ENCODE results near the gene CSPG4.
A peak's percentile ranks its signal among the peaks of the same experiment; 100 is the strongest.
"Not testable (repeated sequence)": the region's sequence is repeated elsewhere in the genome, so short reads cannot be mapped to it uniquely, and the experiment has no call there.

Gene CSPG4

DNA sequence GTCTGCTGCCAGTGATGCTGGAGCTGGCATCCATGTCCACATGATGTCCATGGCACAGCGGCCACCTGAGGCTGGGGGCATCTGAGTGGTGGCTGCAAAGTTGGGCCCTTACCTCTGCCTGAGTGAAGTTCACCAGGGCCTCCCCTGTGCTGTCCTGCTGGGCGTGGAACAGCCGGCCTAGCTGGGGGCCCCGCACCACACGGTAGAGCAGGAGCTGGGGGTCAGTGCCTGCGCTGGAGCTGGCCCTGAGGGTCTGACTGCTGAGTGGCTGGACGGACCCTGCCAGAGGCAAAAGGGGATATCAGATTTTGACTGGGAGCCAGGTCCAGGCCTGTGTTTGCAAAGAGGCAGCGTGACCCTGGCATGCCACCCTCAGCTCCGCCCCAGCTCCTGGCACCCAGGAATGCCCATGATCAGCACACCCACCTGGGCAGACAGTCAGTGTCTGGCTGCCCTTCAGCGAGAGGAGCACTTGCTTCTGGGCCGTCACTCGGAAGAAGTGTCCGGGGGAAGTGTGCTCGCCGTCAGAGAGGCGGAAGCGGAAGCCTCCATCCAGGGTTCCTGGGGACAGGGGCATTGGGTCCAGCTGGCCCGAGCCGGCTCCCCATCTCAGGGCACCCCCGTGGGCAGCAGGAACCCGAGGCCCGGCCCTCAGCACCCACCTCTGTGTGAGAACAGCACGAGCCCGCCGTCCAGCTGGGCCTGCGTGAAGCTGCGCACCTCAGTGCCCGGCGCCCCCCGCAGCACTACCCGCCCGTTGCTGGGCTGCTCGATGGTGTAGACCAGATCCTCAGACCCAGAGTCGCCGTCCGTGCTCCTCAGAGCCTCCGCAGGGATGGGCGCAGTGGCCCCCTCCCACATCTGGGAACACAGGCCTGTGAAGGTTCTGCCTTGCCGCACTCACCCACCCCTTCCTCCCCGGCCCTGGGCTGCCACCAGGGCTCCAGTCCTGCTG is 30.2 kb downstream of the CSPG4 start:
- DNase-seq, result no peak
- intact Hi-C loops (cut with DNase I), result no loop called here

DNA sequence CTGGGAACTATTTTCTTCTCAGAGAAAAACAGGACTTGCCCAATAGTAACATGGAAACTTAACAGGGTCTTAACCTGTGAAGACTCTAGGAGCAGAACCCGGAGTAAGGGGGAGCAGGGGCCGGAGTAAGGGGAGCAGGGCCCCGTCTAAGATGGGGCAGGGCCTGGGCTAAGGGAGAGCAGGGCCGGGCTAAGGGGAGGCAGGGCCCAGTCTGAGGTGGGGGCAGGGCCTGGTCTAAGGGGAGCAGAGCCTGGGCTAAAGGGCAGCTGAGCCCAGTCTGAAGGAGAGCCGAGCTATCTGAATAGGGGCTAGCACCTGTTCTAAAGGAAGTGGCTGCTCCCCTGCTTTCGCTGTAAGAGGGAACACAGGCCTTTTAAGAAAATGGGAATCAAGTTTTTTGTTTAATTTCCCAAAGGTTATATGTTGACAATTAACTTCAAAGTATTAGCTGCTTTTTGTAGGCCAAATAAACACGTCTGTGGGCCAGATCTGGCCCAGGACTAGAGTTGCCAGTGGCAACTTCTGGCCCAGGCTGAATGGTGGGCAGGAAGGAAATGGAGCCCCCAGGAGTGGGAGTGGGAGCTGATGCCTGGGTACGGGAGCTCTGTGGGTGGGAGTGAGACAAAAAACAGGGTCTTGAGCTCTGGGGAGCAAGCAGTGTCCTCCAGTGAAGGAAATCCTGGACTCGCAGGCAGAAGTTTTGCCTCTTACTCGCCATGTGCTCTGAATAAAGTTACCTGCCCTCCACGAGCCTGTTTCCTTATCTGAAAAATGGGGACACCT is 32.5 kb downstream of the CSPG4 start:
- no peak for DNase-seq
- intact Hi-C loops (cut with DNase I), result no loop called here

DNA sequence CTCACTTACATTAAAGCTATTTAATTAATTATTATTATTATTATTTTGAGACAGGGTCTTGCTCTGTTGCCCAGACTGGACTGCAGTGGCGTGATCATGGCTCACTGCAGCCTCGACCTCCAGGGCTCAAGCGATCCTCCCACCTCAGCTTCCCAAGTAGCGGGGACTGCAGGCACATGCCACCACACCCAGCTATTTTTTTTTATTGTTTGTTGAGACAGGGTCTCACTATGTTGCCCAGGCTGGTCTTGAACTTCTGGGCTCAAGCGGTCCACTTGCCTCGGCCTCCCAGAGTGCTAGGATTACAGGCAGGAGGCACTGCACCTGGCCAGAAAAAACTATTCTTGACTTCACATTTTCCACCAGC is 34.3 kb downstream of the CSPG4 start:
- DNase-seq; intact Hi-C loops (cut with DNase I): not testable (repeated sequence)

DNA sequence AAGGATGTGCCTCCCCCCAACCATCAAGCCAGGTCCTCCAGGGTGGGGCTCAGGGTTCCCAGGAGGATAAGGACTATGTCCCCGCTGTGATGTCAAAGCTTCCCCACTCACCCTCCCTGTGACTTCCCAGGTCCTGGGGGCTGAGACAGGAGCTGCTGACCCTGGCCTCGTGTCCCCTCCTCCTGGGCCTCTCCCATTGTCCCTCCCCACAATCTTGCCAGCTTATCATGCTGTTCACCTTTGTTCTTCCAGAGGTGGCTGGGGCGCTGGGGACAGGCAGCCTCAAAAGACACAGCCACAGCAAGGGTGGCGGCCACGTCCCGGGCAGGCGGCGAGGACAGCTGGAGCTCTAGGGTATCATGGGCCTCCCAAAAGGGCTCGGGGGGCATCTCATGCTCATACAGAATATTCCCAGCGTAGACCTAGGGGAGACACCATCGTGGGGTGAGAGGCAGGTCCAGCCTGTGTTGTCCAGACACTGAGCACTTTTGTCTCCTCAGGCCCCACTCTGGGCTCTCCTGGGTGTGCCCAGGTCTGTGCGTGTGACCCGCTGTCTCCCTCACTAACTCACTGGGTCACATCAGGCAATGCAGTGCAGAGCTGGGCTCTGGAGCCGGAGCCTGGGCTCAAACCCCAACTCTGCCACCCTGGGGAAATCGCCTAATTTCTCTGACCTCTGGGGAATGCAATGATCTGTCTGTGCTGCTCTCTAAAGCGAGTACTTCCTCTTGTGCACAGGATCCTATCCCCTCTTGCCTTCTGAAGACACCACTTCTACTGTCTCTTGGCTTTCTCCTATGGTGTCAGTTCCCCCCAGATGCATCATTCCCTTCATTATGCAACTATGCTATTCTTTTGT is 35.0 kb downstream of the CSPG4 start:
- DNase-seq, result no peak
- intact Hi-C loops (cut with DNase I), result no loop called here

GRCh38 chr15:75676688-75677464 is 35.8 kb downstream of the CSPG4 start:
- intact Hi-C loops (cut with DNase I), result no loop called here
- DNase-seq, result no peak

GRCh38 chr15:75675579-75676404 is 36.9 kb downstream of the CSPG4 start:
- intact Hi-C loops (cut with DNase I), result no loop called here
- no peak for DNase-seq

DNA sequence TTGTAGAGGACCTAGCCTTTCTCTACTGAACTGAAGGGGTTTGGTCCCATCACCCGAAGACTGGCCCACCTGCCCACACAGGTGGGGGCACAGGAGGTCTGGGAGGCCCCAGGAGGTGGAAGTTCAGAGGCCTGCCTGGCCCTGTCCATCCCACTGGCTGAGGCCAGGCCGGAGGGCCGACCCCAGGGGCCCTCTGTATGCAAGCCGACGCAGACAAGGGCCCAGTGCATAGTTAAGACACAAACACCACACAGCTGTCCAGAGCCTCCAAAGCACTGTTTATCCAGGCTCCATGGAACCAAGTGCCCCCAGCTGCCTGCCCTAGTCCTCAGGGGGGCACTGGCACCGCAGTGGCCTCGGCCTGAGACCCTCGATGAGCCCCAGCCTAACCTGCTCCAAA is 38.3 kb downstream of the CSPG4 start:
- DNase-seq, result no peak
- intact Hi-C loops (cut with DNase I), result no loop called here

- intact Hi-C loops (cut with DNase I), result no loop called here
- peak in 1 of 42 donors; percentile 41 for DNase-seq
Observed at GRCh38 chr15:75673426-75674235, 39.0 kb downstream of the CSPG4 start.

DNA sequence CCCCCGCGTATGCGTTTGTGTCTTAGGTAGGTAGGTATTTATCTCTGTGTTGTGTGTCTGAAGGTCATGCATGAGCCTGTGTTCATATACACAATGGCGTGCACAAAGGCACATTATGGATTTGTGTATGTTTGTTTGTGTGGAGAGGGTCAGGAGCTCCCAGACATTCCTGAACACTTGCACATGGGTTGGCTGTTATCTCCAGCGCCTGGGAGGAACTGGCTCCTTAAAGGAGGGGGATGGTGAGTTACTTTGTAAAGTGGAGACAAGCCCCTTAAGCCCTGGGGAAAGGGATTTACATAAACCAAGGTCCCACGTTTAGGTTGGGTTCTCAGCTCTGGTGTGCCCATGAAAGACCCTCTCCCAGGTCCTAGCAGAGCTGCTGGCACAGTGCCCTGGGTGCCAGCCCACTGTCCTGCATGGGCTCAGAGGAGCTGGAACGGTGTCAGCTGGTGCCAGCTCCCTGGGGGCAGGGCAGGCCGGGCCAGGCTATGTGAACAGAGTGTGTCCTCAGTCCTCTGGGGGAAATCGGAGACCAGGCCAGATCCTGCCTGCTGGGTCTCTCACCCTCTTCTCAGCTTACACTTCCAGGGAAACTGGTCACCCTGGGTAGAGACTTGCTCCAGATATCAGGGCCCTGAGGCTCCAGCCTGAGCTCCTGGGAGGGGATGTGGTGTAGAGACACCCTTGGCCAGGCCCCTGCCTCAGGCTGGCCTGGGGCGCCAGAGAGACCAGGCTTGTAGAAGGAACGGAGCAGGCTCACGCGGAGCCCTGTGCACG is 39.8 kb downstream of the CSPG4 start:
- peak in 10 of 42 donors; percentile 16 to 58 (median 40) for DNase-seq
- intact Hi-C loops (cut with DNase I), result no loop called here

- DNase-seq, result no peak
- intact Hi-C loops (cut with DNase I), result no loop called here
Observed at GRCh38 chr15:75671730-75672602, 40.7 kb downstream of the CSPG4 start.

DNA sequence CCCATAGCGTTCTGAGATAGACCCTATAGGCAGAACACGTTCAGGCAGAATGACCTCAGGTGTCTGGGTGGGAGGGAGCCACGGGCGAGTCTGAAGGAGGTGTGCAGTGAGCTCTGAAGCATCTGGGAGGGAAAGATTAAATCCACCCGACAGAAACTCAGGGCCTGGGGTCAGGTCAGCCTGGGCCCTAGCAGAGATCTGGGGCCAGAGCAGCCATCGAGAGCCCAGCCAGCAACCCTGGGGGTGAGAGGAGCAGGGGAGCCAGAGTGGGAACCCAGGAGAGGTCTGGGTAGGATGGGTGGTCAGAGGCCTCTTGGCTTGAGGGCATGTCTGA is 42.8 kb downstream of the CSPG4 start:
- no peak for DNase-seq
- intact Hi-C loops (cut with DNase I), result no loop called here

DNA sequence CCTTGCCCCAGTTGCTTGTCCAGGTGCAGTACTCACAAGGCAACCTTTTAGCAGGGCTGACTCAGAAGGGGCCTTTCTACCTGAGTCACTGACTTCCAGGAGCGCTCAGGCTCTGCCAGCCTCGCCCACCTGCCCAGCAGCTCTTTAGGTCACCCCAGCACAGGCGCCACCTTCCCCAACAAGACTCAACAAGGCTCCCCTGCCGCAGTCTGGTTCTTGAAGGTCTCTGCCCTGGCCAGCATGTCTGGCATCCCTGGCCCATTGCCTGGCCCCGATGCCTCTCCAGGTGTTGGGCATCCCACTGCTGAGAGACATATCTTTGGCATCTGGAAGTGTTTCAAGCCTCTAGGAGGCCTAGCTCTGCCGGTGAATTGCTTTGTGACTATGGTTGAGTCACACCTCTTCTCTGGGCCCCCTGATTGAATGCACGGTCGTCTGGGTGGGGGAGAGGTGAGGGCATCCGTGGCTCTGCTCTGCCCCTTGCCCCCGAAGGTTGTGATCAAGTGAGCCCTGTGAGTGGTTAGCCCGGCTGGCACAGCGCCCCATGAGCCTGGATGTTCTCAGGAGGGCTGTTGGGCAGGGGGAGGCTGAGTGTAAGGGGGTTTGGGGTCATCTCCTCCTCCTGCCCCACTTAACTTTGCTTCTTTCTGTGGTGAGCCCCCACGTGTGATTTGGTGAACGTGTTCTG is 43.3 kb downstream of the CSPG4 start:
- intact Hi-C loops (cut with DNase I), result no loop called here
- DNase-seq, result no peak

DNA sequence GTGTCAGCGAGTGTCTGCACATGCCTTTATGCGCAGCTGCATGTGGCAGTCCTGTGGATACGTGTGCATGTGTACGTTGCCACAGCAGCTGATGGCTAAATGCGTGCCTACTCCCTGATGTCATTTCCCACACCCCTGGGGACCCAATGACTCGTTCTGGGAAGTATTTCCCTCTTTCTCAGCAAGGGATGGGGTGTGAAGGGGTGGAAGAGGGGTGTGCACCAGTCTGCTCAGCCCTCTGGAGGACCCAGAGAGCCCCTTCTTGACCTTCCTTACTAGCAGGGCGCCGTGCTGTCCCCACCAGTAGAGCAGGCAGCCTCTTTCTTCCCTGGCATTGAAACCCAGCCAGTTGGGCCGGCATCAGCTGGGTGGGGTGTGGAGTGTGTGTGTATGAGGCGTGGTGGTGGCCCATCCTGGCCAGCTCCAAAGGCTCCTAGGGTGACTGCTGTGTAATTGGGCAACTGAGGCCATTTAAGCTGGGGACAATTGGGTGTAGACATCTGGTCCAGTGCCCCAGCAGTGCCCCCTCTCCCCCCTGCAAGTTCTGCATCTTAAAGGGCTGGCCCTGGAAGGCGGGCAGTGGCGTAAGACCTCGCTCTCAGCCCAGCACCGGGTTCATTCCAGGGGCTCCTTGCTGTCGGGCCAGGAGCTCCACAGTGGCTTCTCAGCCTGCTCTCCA is 45.7 kb downstream of the CSPG4 start:
- intact Hi-C loops (cut with DNase I), result no loop called here
- DNase-seq, result peak in 5 of 42 donors; percentile 25 to 42 (median 33)

- intact Hi-C loops (cut with DNase I), result no loop called here
- DNase-seq, result no peak
Observed at GRCh38 chr15:75663931-75664421, 48.7 kb downstream of the CSPG4 start.
